NCI-H748 (cell line): ENCODE measurements around the gene CGB7.
"Not testable (repeated sequence)": the region's sequence is repeated elsewhere in the genome, so short reads cannot be mapped to it uniquely, and the experiment has no call there.

Source experiments
- DNase-seq: peaks from one replicate; lab custom pipeline; 2025; ENCODE audit not compliant: unreplicated experiment; lab: John Stamatoyannopoulos, UW

CGB7 gene

DNA sequence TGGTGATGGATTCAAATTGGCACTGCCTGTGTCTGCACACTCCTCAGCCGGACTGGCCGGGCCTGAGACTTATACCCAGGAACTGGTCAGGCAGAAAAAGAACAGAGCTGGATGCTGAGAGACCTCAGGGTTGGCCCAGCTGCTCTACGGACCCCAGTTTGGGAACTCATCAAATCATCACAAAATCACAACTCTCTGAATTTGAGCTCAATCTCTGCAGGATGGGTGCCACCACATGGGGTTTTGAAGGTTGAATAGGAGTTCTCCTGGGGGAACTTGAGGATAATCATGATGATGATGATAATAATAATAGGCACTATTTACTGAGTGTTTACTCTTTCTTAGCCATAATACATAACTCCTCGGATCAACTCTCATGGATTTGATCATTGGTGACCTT, 14.9 kb downstream of the CGB7 start:
- not testable (repeated sequence) for DNase-seq

DNA sequence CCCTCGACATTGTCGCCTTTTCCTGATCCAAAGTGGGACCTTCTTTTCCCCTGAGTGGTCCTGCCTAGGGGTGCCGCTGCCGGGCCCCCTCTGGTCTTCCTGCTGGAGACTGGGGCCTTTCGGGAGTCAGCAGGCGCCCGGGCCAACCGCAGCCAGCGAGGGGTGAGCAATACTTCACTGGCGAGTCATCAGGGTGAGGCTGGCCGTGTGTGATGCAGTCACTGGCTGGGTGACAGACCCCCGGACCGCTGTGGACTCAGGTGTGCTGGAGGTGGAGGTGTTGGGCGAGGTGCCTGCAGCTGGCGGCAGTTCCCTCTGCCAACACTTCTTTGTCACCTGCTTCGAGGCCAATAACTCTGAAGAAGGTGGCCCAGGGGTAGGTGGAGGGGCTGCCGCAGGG, 15.4 kb downstream of the CGB7 start:
- DNase-seq = no peak

DNA sequence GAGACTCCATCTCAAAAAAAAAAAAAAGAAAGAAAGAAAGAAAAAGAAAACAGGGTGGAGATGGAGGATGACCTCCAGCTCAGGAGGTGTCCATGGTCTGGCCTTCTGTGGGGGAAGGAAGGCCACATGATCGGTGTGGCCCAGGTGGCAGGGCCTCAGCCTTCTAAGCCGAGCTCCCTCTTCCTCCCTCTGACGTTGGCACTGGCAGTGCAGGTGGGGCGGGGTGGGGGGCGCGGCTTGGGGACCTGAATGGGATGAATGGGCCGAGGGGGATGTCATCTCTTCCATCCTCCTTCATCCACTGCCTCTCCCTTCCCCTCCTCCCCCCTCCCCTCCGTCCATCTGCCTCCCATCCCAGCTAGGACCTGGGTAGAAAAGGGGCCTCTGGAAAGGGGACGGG, 17.8 kb downstream of the CGB7 start:
- DNase-seq = not testable (repeated sequence)

DNA sequence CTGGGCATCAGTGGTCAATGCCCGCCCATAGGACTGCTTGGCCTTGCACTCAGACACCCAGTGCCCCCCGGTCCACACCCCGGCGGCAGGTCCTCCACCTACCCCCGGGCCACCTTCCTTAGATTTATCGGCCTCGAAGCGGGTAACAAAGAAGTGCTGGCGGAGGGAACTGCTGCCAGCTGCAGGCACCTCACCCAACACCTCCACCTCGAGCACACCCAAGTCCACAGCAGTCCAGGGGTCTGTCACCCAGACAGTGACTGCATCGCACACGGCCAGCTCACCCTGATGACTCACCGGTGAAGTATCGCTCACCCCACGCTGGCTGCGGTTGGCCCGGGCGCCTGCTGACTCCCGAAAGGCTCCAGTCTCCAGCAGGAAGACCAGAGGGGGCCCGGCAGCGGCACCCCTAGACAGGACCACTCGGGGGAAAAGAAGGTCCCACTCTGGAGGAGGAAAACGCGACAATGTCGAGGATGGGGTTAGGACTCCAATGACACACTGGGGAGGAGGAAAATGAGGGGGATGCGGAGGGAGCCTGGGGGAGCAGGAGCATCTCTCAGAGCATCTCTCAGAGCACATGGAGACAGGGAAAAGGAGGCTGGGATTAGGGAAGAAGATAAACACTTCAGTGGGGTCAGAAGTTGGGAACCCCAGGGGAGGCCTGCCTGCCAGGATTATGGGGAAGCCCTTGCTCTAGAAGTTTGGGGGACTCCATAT, 18.8 kb downstream of the CGB7 start:
- not testable (repeated sequence) for DNase-seq

DNA sequence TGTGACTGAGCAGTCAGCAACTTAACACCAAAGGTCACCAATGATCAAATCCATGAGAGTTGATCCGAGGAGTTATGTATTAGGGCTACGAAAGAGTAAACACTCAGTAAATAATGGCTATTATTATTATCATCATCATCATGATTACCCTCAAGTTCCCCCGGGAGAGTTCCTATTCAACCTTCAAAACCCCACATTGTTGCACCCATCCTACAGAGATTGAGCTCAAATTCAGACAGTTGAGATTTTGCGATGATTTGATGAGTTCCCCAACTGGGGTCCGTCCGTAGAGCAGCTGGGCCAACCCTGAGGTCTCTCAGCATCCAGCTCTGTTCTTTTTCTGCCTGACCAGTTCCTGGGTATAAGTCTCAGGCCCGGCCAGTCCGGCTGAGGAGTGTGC, 19.4 kb downstream of the CGB7 start:
- DNase-seq = not testable (repeated sequence)

DNA sequence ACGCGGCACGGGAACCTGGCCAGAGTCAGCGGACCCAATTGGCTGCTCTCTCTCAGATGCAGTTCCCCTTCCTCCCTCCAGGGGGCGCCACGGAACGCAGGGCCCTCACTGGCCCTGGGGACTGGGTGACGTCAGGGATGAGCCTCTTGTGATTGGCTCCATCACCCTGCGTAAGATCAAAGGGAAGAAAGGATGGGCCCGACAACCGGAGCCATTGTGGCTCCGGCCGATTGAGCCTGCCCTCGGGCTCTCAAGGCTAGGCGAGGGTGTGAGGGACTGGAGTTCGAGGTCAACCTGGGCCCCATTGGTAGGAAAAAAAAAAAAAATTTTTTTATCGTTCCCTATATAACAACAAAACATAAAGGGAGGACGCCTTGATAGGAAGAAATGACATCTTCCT, 20.7 kb downstream of the CGB7 start, which contains the start of gene CGB1:
CGB1 (minus strand) TSS at position 81 of the 400 bp plus-strand sequence. CDS start 184 bp downstream, outside the sequence.
- peak; percentile 51 for DNase-seq

DNA sequence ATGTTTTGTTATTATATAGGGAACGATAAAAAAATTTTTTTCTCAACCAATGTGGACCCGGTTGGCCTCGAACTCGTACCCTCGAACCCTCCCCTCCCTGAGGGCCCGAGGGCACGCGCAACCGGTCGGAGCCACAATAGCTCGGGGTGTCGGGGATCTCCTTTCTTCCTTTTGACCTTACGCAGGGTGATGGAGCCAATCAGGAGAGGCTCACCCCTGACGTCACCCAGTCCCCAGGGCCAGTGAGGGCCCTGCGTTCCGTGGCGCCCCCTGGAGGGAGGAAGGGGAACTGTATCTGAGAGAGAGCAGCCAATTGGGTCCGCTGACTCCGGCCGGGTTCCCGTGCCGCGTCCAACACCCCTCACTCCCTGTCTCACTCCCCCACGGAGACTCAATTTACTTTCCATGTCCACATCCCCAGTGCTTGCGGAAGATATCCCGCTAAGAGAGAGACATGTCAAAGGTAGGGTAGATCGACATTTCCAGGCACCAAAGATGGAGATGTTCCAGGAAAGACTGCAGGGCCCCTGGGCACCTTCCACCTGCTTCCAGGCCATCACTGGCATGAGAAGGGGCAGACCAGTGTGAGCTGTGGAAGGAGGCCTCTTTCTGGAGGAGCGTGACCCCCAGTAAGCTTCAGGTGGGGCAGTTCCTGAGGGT, 25.8 kb downstream of the CGB7 start, which contains the start of gene CGB2:
CGB2 (plus strand) TSS at position 249 of the 660 bp plus-strand sequence; CDS start at position 455, 206 bp downstream.
- DNase-seq = peak; percentile 75

DNA sequence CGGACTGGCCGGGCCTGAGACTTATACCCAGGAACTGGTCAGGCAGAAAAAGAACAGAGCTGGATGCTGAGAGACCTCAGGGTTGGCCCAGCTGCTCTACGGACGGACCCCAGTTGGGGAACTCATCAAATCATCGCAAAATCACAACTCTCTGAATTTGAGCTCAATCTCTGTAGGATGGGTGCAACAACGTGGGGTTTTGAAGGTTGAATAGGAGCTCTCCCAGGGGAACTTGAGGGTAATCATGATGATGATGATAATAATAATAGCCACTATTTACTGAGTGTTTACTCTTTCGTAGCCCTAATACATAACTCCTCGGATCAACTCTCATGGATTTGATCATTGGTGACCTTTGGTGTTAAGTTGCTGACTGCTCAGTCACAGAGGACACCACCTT, 27.2 kb downstream of the CGB7 start:
- DNase-seq = not testable (repeated sequence)

DNA sequence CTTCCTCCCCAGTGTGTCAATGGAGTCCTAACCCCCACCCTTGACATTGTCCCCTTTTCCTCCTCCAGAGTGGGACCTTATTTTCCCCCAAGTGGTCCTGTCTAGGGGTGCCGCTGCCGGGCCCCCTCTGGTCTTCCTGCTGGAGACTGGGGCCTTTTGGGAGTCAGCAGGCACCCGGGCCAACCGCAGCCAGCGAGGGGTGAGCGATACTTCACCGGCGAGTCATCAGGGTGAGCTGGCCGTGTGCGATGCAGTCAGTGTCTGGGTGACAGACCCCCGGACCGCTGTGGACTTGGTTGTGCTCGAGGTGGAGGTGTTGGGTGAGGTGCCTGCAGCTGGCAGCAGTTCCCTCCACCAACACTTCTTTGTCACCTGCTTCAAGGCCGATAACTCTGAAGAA, 27.8 kb downstream of the CGB7 start:
- not testable (repeated sequence) for DNase-seq

DNA sequence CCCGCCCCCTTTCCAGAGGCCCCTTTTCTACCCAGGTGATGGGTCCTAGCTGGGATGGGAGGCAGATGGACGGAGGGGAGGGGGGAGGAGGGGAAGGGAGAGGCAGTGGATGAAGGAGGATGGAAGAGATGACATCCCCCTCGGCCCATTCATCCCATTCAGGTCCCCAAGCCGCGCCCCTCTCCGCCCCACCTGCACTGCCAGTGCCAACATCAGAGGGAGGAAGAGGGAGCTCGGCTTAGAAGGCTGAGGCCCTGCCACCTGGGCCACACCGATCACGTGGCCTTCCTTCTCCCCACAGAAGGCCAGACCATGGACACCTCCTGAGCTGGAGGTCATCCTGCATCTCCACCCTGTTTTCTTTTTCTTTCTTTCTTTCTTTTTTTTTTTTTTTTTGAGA, 28.9 kb downstream of the CGB7 start:
- DNase-seq = not testable (repeated sequence)

DNA sequence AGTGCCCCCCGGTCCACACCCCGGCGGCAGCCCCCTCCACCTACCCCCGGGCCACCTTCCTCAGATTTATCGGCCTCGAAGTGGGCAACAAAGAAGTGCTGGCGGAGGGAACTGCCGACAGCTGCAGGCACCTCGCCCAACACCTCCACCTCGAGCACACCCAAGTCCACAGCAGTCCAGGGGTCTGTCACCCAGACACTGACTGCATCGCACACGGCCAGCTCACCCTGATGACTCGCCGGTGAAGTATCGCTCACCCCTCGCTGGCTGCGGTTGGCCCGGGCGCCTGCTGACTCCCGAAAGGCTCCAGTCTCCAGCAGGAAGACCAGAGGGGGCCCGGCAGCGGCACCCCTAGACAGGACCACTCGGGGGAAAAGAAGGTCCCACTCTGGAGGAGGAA, 31.9 kb downstream of the CGB7 start:
- DNase-seq = not testable (repeated sequence)

DNA sequence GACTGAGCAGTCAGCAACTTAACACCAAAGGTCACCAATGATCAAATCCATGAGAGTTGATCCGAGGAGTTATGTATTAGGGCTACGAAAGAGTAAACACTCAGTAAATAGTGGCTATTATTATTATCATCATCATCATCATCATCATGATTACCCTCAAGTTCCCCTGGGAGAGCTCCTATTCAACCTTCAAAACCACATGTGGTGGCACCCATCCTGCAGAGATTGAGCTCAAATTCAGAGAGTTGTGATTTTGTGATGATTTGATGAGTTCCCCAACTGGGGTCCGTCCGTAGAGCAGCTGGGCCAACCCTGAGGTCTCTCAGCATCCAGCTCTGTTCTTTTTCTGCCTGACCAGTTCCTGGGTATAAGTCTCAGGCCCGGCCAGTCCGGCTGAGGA, 32.5 kb downstream of the CGB7 start:
- DNase-seq = not testable (repeated sequence)

DNA sequence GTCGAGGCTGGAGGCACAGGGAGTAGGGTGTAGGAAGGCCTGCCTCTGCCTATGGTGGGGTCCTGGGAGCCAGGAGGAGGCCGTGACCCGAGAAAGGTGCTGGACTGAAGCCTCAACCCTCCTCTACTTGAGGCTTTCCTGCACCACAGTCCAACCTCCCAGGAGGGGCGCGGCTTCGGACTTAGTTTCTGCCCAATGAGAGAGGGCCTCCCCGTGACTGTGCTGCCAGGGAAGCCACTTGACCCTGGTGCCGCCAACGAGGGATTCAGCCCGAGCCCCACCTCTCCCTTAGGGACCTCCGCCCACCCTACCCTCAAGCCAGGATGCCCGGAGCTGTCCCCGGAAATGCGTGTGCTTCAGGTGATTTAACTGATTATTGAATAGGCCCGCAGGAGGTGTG, 33.3 kb downstream of the CGB7 start, which contains the start of gene CGB3:
CGB3 (minus strand) TSS at position 101 of the 400 bp plus-strand sequence. CDS start 362 bp downstream, outside the sequence.
- not testable (repeated sequence) for DNase-seq

DNA sequence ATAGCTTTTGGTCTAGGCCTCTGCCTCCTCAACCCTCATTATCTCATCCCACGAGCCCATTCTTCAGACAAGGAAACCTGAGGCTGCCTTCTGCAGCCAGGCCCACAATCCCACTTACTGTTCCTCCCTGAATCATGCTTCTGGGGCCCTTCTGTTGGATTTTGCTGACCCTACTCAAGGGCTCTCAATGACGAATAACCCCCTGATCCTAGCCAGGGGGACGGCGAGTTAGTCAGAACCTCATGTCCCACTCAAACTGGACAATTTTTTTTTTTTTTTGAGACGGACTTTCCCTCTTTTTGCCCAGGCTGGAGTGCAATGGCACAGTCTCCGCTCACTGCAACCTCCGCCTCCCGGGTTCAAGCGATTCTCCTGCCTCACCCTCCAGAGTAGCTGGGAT, 35.4 kb downstream of the CGB7 start:
- DNase-seq = no peak

DNA sequence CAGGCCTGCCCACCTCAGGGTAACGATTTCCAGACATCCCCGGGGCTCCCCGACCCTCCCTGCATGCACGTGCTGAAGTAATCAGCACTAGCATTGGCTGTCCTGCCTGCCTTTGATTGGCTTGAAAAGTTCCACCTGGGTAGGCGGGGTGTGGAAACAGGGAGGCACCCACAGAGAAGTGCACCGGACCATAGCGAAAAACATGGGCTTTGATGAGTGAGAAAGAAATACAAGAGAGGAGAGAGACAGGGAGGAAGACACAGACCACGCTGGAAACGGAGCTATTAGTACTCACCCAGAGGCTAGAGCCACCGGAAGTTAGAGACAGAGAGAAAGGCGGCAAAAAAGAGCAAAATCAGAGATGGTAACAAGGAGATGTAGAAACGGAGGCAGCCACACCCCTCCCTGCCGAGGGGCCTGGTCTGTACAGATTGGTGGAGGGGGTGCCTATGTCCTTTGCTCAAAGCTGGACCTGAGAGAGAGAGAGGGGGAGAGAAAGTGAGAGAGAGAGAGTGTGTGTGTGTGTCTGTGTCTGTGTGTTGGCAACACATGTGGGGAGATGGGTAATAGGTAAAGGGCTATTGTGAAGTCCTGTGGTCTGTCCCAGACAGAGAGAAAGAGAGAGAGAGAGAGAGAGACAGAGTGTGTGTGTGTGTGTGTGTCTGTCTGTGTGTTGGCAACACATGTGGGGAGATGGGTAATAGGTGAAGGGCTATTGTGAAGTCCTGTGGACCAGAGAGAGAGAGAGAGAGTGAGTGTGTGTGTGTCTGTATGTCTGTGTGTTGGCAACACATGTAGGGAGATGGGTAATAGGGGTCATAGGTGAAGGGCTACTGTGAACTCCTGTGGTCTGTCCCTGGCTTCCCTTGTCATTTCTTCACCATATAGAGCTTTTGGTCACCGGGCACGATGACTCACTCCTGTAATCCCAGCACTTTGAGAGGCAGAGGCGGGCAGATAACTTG, 36.3 kb downstream of the CGB7 start:
- no peak for DNase-seq

DNA sequence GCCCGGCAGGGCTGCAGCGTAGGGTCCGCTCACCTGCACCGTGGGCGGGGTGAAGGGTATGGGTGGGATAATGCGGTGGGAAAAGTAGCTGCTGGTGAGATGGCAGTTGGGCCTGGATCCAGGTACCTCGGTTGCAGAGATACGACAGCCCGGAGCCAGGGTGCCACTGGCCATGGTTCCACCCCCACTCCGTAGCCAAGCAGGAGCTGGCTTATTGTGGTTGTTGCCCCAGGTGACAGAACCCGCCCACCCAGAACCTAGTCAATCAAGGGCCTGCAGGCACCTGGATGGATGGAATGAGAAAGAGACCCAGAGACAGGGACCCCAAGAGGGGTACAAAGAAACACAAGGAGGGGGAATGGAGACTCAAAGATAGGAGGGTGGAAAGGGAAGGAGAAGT, 37.2 kb downstream of the CGB7 start:
- peak; percentile 39 for DNase-seq

DNA sequence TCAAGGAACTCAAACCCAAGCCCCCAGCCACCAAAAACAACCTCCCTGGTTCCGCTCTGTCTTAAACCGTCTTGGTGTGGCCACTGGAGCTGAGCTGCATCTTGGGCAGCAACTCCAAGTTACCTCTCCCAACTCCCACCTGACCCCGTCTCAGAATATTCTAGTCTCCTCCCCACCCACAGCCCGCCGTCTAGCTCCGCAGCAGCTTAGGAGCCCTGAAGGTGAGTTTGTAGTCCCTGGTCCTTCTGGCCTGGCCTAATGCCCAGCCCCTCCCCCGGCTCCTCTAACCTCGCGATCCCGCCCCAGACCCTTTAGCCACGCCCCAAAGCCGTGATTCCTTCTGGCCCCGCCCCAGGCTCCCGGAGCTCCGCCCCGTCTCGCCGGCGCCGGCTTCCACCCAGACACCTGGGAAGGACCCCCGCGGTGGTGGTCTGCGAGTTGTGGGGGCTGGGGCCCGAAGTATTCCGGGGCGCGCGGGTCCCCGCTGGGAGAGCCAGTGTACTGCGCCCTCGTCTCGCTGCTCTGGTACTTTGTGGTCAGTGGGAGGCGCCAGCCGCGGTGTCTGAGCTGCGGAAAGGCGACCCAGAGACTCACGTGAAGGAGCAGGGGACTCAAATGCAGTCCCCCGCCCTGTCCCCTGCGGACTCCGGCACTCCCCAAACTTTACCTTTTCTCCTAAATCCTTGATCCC, 38.2 kb downstream of the CGB7 start:
- peak; percentile 85 for DNase-seq

DNA sequence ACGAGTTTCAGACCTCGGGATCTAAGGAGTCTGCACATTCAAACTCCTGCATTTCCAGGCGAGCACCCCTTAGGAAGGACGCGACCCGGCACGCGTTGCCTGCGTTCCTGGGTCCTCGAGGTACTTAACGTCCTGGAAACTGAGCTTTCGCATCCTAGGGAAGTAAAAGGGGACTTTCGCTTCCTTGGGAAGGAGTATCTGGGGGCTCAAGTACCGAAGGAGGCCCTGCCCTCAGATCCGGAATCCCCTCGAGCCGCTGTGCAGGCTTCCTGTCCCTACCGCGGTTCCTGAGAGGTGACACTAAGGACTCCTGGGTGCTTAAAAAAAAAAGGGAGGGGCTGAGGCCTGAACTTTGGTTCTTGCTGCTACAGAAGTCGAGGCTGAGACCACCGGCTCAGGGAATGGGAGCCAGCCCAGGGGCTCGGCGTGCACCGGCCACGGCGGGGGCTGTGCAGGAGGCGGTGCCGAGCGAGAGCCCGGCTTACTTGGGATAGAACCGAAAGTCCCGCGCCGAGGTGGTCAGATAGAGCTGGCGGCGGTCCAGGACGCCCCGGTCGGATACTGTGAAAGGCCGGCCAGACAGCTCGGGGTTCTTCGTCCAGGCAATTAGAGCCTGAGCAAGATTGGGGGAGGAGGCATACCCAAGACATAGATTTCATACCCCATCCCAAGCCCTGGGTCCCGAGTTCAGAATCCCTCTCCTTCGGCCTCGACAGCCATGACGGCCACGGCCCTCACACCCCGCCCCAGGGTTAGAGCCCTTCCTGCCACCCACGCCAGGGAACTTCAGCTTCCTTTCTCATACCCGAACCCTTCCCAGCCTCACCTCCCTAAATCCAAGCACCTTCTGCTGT, 38.9 kb downstream of the CGB7 start:
- peak; percentile 31 for DNase-seq

DNA sequence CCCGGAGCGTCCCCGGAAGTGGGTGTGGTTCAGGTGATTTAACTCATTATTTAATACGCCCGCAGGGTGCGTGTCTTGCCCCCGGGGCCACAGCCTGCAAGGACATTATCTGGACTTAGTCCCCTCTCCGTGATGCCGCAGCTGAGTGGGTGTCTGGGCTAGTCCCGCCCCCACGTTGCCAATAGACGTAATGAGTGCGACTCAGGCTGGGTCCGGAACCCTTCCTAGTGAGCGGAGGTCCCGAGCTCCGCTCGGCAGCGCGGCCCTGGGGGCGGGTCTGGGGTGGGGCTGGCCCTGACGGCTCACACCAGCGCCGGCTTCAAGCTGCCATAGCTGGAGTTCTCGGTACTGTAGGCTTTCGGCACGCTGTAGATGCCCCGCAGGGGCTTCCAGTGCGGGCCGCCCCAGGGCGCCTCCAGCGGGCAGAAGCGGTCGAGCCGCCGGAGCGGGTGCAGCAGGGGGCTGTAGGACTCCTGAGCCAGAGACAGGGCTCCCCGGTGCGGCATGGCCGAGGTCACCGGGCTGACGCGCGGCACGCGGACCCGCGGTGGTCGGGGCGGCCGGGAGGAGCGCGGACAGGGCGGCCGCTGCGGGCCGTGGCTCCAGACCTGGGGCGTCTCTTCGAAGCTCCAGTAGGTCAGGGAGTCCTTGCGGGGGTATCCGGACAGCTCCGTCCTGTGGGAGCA, 39.7 kb downstream of the CGB7 start:
- peak; percentile 75 for DNase-seq
